ENCODE data around the gene TNFAIP8. TPM values are rescaled to one million over a fixed set of nuclear protein-coding genes. Genes with fewer than 3 reads are reported as not detected.

TNFAIP8 gene
- total and polyA plus RNA-seq, 9 of the 15 experiments (the other 6 are each of a cell fraction or from before 2014, with no cell fraction given) = 29.9 to 52.2 (median 44.8) TPM

GRCh38 chr5:119327018-119327417 is 28.8 kb upstream of the TNFAIP8 start (continued):
- TF ChIP-seq MNT (conservative IDR thresholded peaks at IDR 0.05) = peak; percentile 36 to 61; a peak in 3 of 4 replicates
- no peak for TF ChIP-seq ZNF512 (tag; IDR thresholded peaks at IDR 0.05)
- TF ChIP-seq ZNF175 (CRISPR knock-in tag; IDR thresholded peaks at IDR 0.05; ENCODE audit: low read depth) = peak; percentile 54; the same call in 1 of the 2 replicates
- no peak for TF ChIP-seq FOXK2 (conservative IDR thresholded peaks at IDR 0.05 in 1 of 2, IDR thresholded peaks at IDR 0.05 in 1 of 2; ENCODE audit: low read depth in 2 of 2)
- TF ChIP-seq PTBP1 (IDR thresholded peaks at IDR 0.05; ENCODE audit: low read depth, low read length) = no peak
- no peak for TF ChIP-seq AFF1 (IDR thresholded peaks at IDR 0.05; ENCODE audit: low read depth in 1 of 2, partially characterized antibody in 2 of 2)
- TF ChIP-seq MYC (IDR thresholded peaks at IDR 0.05; ENCODE audit: low read depth, low read length) = peak; percentile 43; the same call in 1 of the 2 replicates
- no peak for TF ChIP-seq MYC (CRISPR knock-in tag; IDR thresholded peaks at IDR 0.05; ENCODE audit: borderline replicate concordance, low read depth)
- TF ChIP-seq ZNF589 (CRISPR knock-in tag; IDR thresholded peaks at IDR 0.05; ENCODE audit: low read depth) = 0 out of 2 replicates have a peak, but pooled peaks have one; percentile 62
- no peak for TF ChIP-seq EWSR1 (IDR thresholded peaks at IDR 0.05; ENCODE audit: borderline replicate concordance, low read depth, partially characterized antibody)
- no peak for TF ChIP-seq TFAP4 (CRISPR knock-in tag; IDR thresholded peaks at IDR 0.05; ENCODE audit: borderline replicate concordance)
- TF ChIP-seq ZNF696 (CRISPR knock-in tag; conservative IDR thresholded peaks at IDR 0.05) = no peak
- 0 out of 2 replicates have a peak, but pooled peaks have one; percentile 16 for TF ChIP-seq VEZF1 (CRISPR knock-in tag; IDR thresholded peaks at IDR 0.05)
